Measurements from ENCODE around the gene TBCK.

The TBCK gene

GRCh38 chr4:106320235-106320634 is 4.2 kb upstream of the TBCK start:
- DNase-seq = no peak
- H3K4me1 ChIP-seq (ENCODE audit: low read length) = peaks cover 12% of the 10 kb centered on the region
- no peak overlapping the region for H3K27ac ChIP-seq (ENCODE audit: low read length)
- H3K79me2 ChIP-seq (ENCODE audit: low read length) = peaks cover 66% of the 10 kb centered on the region
- H3K36me3 ChIP-seq (replicated peaks; ENCODE audit: insufficient read depth, low read length) = no peaks in the 10 kb centered on the region
- TF ChIP-seq EZH2 (optimal IDR thresholded peaks at IDR 0.05; ENCODE audit: low read depth, low read length) = no peak
- TF ChIP-seq EZH2phosphoT487 (IDR thresholded peaks at IDR 0.05; ENCODE audit: low read length) = no peak
- no peak for TF ChIP-seq CTCF (IDR thresholded peaks at IDR 0.05; ENCODE audit: low read length)
- H3K4me2 ChIP-seq (ENCODE audit: low read depth, low read length) = no peak overlapping the region
- H3F3A ChIP-seq (ENCODE audit: insufficient read depth, low read length) = 0 out of 2 replicates have a peak, but pooled peaks cover 10% of the 10 kb centered on the region
- no peak overlapping the region for H3K9ac ChIP-seq (ENCODE audit: low read length)
- H3K9me3 ChIP-seq (replicated peaks; ENCODE audit: insufficient read depth, low read length) = no peaks in the 10 kb centered on the region
- H3K4me3 ChIP-seq (ENCODE audit: low read length) = no peak overlapping the region
- no peaks in the 10 kb centered on the region for H4K20me1 ChIP-seq (ENCODE audit: insufficient read depth, low read length)
- H2AFZ ChIP-seq (ENCODE audit: low read length) = no peak overlapping the region
- H3K9me2 ChIP-seq (replicated peaks; ENCODE audit: insufficient read depth, low read length) = no peaks in the 10 kb centered on the region
- H3K27me3 ChIP-seq (replicated peaks; ENCODE audit: insufficient read depth, low read length) = no peaks in the 10 kb centered on the region

- Histone ChIP-seq H3K9me3 (replicated peaks; ENCODE audit: insufficient read depth, low read length) (no peaks in the 10 kb centered on the region), H3K27me3 (replicated peaks; ENCODE audit: insufficient read depth, low read length) (no peaks in the 10 kb centered on the region), H3K9ac (ENCODE audit: low read length) (no peak overlapping the region), H3K4me1 (ENCODE audit: low read length) (peaks cover 12% of the 10 kb centered on the region), H3K36me3 (replicated peaks; ENCODE audit: insufficient read depth, low read length) (no peaks in the 10 kb centered on the region), H3K27ac (ENCODE audit: low read length) (no peak overlapping the region), H3K4me2 (ENCODE audit: low read depth, low read length) (no peak overlapping the region), H3F3A (ENCODE audit: insufficient read depth, low read length) (0 out of 2 replicates have a peak, but pooled peaks cover 10% of the 10 kb centered on the region), H3K9me2 (replicated peaks; ENCODE audit: insufficient read depth, low read length) (no peaks in the 10 kb centered on the region), H2AFZ (ENCODE audit: low read length) (no peak overlapping the region), H3K79me2 (ENCODE audit: low read length) (peaks cover 76% of the 10 kb centered on the region), H4K20me1 (ENCODE audit: insufficient read depth, low read length) (no peaks in the 10 kb centered on the region), H3K4me3 (ENCODE audit: low read length) (no peak overlapping the region)
- TF ChIP-seq EZH2 (optimal IDR thresholded peaks at IDR 0.05; ENCODE audit: low read depth, low read length) (no peak), CTCF (IDR thresholded peaks at IDR 0.05; ENCODE audit: low read length) (no peak), EZH2phosphoT487 (IDR thresholded peaks at IDR 0.05; ENCODE audit: low read length) (no peak)
- no peak for DNase-seq
Measured at GRCh38 chr4:106318511-106318910, 2.5 kb upstream of the TBCK start.

- H3K79me2 ChIP-seq (ENCODE audit: low read length) = peaks cover 76% of the 10 kb centered on the region
- no peak overlapping the region for H3K27ac ChIP-seq (ENCODE audit: low read length)
- H3K9me2 ChIP-seq (replicated peaks; ENCODE audit: insufficient read depth, low read length) = no peaks in the 10 kb centered on the region
- peaks cover 12% of the 10 kb centered on the region for H3K4me1 ChIP-seq (ENCODE audit: low read length)
- no peaks in the 10 kb centered on the region for H4K20me1 ChIP-seq (ENCODE audit: insufficient read depth, low read length)
- peak overlapping the region; percentile 90; the same call in 1 of the 2 replicates for H3K4me3 ChIP-seq (ENCODE audit: low read length)
- no peak overlapping the region for H2AFZ ChIP-seq (ENCODE audit: low read length)
- TF ChIP-seq EZH2 (optimal IDR thresholded peaks at IDR 0.05; ENCODE audit: low read depth, low read length) (no peak), CTCF (IDR thresholded peaks at IDR 0.05; ENCODE audit: low read length) (no peak), EZH2phosphoT487 (IDR thresholded peaks at IDR 0.05; ENCODE audit: low read length) (no peak)
- no peaks in the 10 kb centered on the region for H3K9me3 ChIP-seq (replicated peaks; ENCODE audit: insufficient read depth, low read length)
- H3K36me3 ChIP-seq (replicated peaks; ENCODE audit: insufficient read depth, low read length) = no peaks in the 10 kb centered on the region
- no peak overlapping the region for H3K9ac ChIP-seq (ENCODE audit: low read length)
- DNase-seq = no peak
- H3K4me2 ChIP-seq (ENCODE audit: low read depth, low read length) = peak overlapping the region; percentile 69
- H3K27me3 ChIP-seq (replicated peaks; ENCODE audit: insufficient read depth, low read length) = no peaks in the 10 kb centered on the region
- 0 out of 2 replicates have a peak, but pooled peaks cover 10% of the 10 kb centered on the region for H3F3A ChIP-seq (ENCODE audit: insufficient read depth, low read length)
Measured at GRCh38 chr4:106317815-106318214, 1.8 kb upstream of the TBCK start.

Data from MM.1S (cell line).